ENCODE measurements around the gene GAPDHS.

GRCh38 chr19:35563207-35563829 lies 30.1 kb downstream of the GAPDHS start, which contains the start of gene ATP4A:
- TF ChIP-seq CTCF (IDR thresholded peaks at IDR 0.05) (no peak), POLR2A (IDR thresholded peaks at IDR 0.05; ENCODE audit: low read depth) (no peak), EP300 (IDR thresholded peaks at IDR 0.05) (no peak), POLR2AphosphoS5 (IDR thresholded peaks at IDR 0.05) (no peak)

All from esophagus muscularis mucosa (tissue), 4 donors.